Measurements from ENCODE around the gene ZNF276. TPM values are rescaled to one million over a fixed set of nuclear protein-coding genes. Genes with fewer than 3 reads are reported as not detected.
"Not testable (repeated sequence)": the region's sequence is repeated elsewhere in the genome, so short reads cannot be mapped to it uniquely, and the experiment has no call there.

Gene ZNF276
- total and polyA plus RNA-seq, 8 donors: 7.9 to 49.3 (median 11.2) TPM

- H3K27me3 ChIP-seq: no peaks in the 10 kb centered on the region
- no peaks in the 10 kb centered on the region for H3K36me3 ChIP-seq
- H3K9me3 ChIP-seq: no peaks in the 10 kb centered on the region
- ATAC-seq (no peak), FAIRE-seq (no peak), DNase-seq (no peak)
- TF ChIP-seq CTCF (IDR thresholded peaks at IDR 0.05): no peak
- no peak overlapping the region for H3K27ac ChIP-seq
- H3K4me3 ChIP-seq: no peak overlapping the region
- WGBS, 2 donors: 84 to 86% methylated on average over 13 of the region's 13 CpGs
- intact Hi-C loops (cut with DNase I): no loop called here
- no peaks in the 10 kb centered on the region for H3K4me1 ChIP-seq
Observed at GRCh38 chr16:89779231-89779908, 58.0 kb downstream of the ZNF276 start.

- H3K9me3 ChIP-seq: no peaks in the 10 kb centered on the region
- H3K27me3 ChIP-seq: no peaks in the 10 kb centered on the region
- no peak for DNase-seq
- H3K4me1 ChIP-seq: no peaks in the 10 kb centered on the region
- H3K4me3 ChIP-seq: no peak overlapping the region
- ATAC-seq: no peak
- no peak overlapping the region for H3K27ac ChIP-seq
- TF ChIP-seq CTCF (IDR thresholded peaks at IDR 0.05): no peak
- no peaks in the 10 kb centered on the region for H3K36me3 ChIP-seq
- 91 to 96% methylated on average over 6 of the region's 6 CpGs for WGBS, 2 donors
- FAIRE-seq: no peak
- intact Hi-C loops (cut with DNase I): no loop called here
Observed at GRCh38 chr16:89779909-89780305, 58.6 kb downstream of the ZNF276 start.

- Histone ChIP-seq H3K4me1 (no peaks in the 10 kb centered on the region), H3K36me3 (no peaks in the 10 kb centered on the region), H3K27me3 (no peaks in the 10 kb centered on the region), H3K4me3 (no peak overlapping the region), H3K27ac (no peak overlapping the region), H3K9me3 (no peaks in the 10 kb centered on the region)
- no peak for DNase-seq
- 93 to 94% methylated on average over 6 of the region's 6 CpGs for WGBS, 2 donors
- FAIRE-seq: no peak
- no peak for ATAC-seq
- intact Hi-C loops (cut with DNase I): no loop called here
- TF ChIP-seq CTCF (IDR thresholded peaks at IDR 0.05): no peak
Observed at GRCh38 chr16:89782489-89782888, 61.2 kb downstream of the ZNF276 start.

- H3K9me3 ChIP-seq; H3K27me3 ChIP-seq; DNase-seq; H3K27ac ChIP-seq; FAIRE-seq; H3K4me3 ChIP-seq; ATAC-seq; intact Hi-C loops (cut with DNase I); H3K4me1 ChIP-seq; H3K36me3 ChIP-seq: not testable (repeated sequence)
- WGBS, 2 donors: 93 to 94% methylated on average over 6 of the region's 6 CpGs
Observed at GRCh38 chr16:89783952-89784351, 62.6 kb downstream of the ZNF276 start.

GRCh38 chr16:89784406-89784805 lies 63.1 kb downstream of the ZNF276 start:
- no peak overlapping the region for H3K27ac ChIP-seq
- no peaks in the 10 kb centered on the region for H3K36me3 ChIP-seq
- TF ChIP-seq CTCF (IDR thresholded peaks at IDR 0.05): no peak
- FAIRE-seq (no peak), ATAC-seq (no peak), DNase-seq (no peak)
- no peaks in the 10 kb centered on the region for H3K4me1 ChIP-seq
- intact Hi-C loops (cut with DNase I): no loop called here
- H3K4me3 ChIP-seq: no peak overlapping the region
- no peaks in the 10 kb centered on the region for H3K27me3 ChIP-seq
- no peaks in the 10 kb centered on the region for H3K9me3 ChIP-seq
- 78 to 84% methylated on average over 7 of the region's 7 CpGs for WGBS, 2 donors
